VCaP (cell line): ENCODE data around the gene HDAC4.

Experiments
- H3K27ac ChIP-seq: fragments of 450-650 bp; 2 replicates; pipeline ENCODE4 v1.5.1; 2017
- TF ChIP-seq, protein P1 (sequence below): fragments of 450-650 bp; conservative IDR thresholded peaks from 2 replicates; pipeline ENCODE4 v1.5.1; 2017; ENCODE audit warnings: mild to moderate bottlenecking, moderate library complexity

The HDAC4 gene

DNA sequence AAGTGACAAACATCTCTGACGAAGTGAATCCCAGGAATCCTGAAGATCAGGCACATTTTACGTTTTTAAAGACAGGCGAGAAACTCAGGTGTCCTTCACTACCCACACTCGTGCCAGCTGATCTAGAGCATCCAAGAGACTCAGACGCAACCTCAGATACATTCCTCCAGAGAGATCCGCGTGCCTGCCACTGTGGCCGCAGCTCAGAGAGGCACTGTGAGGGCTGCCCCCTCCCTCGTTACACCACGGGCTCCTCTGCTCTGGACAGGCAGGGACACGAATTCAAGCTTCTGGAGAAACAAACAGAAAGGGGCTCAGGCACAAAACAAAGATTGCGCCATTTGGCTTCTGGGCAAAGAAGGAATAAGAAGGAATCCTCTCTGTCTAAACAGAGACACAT is 268.0 kb downstream of the HDAC4 start:
- TF ChIP-seq, protein P1, sequence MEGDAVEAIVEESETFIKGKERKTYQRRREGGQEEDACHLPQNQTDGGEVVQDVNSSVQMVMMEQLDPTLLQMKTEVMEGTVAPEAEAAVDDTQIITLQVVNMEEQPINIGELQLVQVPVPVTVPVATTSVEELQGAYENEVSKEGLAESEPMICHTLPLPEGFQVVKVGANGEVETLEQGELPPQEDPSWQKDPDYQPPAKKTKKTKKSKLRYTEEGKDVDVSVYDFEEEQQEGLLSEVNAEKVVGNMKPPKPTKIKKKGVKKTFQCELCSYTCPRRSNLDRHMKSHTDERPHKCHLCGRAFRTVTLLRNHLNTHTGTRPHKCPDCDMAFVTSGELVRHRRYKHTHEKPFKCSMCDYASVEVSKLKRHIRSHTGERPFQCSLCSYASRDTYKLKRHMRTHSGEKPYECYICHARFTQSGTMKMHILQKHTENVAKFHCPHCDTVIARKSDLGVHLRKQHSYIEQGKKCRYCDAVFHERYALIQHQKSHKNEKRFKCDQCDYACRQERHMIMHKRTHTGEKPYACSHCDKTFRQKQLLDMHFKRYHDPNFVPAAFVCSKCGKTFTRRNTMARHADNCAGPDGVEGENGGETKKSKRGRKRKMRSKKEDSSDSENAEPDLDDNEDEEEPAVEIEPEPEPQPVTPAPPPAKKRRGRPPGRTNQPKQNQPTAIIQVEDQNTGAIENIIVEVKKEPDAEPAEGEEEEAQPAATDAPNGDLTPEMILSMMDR: no peak
- no peak overlapping the region for H3K27ac ChIP-seq

DNA sequence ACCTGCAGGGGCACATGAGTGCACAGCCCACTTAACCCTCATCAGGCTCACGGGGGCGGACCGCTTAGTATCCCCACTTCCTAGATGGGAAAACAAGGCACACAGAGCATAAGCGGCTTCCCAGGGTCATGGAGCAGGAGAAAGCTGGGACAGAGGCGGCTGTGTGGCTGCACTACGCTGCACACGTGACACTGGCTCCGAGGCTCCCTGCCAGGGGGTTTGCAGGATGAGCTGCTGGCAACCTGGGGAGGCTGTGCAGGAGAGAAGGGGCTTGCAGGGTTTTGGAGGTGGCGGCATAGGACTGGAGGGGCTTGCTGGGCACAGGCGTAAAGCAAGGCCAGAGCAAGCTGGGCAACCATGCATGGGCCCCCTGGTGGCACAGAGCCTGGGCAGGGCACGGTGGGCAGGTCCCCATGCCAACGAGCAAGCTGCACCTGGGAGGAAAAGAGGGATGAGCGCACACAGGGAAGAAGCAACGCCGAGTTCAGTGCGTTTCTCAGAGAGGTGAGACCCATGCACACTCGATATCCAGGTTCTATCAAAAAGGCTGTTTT is 268.6 kb downstream of the HDAC4 start:
- H3K27ac ChIP-seq: no peak overlapping the region
- TF ChIP-seq, protein P1: no peak

DNA sequence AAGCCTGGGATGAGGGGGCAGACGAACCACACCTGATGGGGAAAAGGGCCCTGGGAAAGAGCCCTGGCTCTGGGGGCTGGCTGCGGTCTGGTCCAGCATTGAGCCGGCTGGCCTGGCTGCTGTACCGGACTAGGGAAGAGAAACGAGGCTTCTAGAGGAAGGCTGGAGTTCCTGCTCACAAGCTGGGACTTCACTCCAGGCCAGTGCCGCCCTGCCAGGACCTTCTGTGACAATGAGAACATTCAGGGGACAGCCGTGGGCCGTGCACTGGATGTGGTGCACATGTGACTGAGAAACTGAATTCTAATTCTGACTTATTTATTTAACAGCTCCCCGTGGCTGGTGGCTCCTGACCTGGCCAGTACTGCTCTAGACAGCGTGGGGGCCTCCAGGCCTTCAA is 269.3 kb downstream of the HDAC4 start:
- H3K27ac ChIP-seq: no peak overlapping the region
- TF ChIP-seq, protein P1: no peak

DNA sequence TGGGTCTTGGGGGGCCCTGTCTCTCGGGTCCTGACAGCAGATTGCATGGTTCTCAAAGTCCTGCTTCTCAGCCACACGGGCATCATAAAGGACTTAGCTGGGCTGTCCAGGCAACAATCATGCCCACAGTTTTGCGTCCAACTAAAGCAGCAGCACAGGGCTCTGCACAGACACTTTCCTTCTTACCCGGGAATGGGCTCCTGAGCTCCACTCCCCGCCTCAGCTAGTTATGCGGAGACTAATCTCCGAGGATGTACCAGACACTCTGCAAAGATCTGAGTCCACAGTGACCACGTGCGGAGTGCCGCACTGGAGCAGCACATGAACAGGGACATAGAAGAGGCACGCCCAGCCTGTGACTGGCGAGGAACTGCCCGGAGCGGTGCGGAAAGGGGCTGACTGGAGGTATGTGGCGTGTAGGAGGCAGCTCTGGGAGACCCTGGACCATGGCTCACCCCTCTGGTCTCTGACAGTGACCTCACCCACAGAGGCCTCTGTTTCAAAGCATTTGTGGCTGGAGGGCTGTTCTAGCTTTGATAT is 270.0 kb downstream of the HDAC4 start:
- TF ChIP-seq, protein P1: no peak
- H3K27ac ChIP-seq: no peak overlapping the region

DNA sequence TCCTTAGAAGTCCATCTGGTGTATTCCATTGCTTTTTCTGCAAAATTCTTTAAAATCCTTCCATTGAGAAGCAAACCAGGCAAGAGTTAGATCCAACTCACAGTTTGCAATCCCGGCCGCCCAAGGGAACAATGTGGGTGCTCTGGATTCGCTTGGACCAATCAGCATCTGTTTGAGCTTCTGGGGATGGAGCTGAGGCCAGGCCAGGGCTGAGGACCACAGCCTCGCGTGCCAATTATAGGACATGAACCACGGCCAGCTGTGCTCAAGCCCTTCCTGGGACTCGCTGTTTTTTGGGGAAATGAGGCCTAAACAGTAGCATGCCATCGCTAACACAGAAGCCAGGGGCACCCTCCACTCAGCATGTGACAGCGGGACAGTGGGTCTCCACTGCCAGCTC is 270.8 kb downstream of the HDAC4 start:
- no peak overlapping the region for H3K27ac ChIP-seq

DNA sequence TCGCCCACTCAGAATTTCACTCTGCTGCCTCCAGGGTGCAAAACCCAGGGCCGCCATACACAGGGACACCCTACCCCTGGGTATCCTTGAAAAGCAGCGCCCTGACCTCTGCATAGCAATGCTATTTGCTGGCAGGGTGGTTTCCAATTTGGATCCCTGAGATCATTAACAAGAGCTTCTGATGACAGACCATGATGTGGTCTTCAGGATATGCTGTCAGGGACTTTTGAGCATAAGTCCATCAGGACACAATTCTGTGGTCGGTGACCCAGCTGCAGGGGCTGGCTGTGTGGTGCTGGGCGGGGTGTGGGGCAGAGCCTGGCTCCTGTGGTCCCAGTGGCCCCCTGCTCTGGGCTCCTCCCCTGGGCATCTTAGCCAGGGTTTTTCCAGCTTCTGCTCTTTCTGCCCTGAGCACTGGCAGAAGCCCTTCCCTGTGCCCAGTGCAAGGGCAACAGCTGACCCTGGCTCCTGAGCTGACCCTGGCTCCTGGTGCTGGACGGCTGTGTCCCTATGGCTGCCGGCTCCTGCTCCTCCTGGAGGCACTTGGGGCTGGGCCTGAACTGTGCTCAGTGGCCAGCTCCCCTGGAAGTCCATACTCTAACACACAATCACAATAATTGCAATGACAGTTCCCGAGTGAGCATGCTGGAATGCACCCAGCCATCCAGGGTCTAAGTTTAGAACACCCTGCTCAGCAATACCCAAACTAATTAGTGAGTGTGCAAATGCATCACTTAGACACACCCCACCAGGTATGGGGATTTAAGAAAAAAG is 271.5 kb downstream of the HDAC4 start:
- H3K27ac ChIP-seq: no peak overlapping the region
- TF ChIP-seq, protein P1: no peak

More for the DNA sequence above, 270.8 kb downstream of the HDAC4 start:
- TF ChIP-seq, protein P1: no peak

DNA sequence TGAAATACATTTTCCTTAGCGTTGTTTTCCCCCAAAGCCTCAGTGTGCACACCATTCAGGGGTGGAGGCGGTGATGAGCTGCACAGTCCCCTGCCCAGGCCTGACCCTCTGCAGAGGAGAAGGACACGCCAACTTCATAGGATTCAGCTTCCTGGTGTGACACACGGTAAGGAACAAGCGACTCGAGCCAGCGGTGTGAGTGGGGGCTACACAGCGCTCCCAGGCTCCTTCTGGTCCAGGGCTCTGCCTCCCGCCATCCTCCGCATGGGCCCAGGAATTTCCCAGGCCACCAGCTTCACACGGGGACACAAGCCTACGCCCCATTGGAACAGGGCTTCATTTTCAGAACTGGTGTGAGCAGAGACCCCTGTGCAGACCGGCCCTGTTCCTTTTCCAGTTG is 272.1 kb downstream of the HDAC4 start:
- H3K27ac ChIP-seq: no peak overlapping the region
- TF ChIP-seq, protein P1: no peak
